LNCaP clone FGC (cell line): Measurements from ENCODE around the gene GIMAP6.

Experiments
- DNase-seq: peaks from one replicate; pipeline ENCODE4 v3.0.0-alpha.2; 2011; ENCODE audit warnings: low read depth
- H3K4me3 ChIP-seq: 2 replicates; pipeline ENCODE4 v1.5.1; 2011; ENCODE audit warnings: mild to moderate bottlenecking, low read depth, low read length, control low read depth
- CTCF ChIP-seq: IDR thresholded peaks from 2 replicates; pipeline ENCODE4 v1.5.1; 2012; ENCODE audit warnings: mild to moderate bottlenecking; ENCODE audit not compliant: control insufficient read depth, insufficient read depth; ENCODE audit errors: extremely low read depth

Gene GIMAP6

GRCh38 chr7:150641854-150642253, 9.7 kb upstream of the GIMAP6 start:
- no peak for DNase-seq
- H3K4me3 ChIP-seq: no peak overlapping the region
- TF ChIP-seq CTCF: no peak

- H3K4me3 ChIP-seq: no peak overlapping the region
- no peak for TF ChIP-seq CTCF
- no peak for DNase-seq
These were observed 1.7 kb upstream of the GIMAP6 start for GRCh38 chr7:150633926-150634325.

- H3K4me3 ChIP-seq: no peak overlapping the region
- DNase-seq: peak; percentile 51
These were observed 930 bp downstream of the GIMAP6 start for GRCh38 chr7:150631084-150631826.

GRCh38 chr7:150629347-150629746, 2.8 kb downstream of the GIMAP6 start:
- H3K4me3 ChIP-seq: no peak overlapping the region
- no peak for DNase-seq
- TF ChIP-seq CTCF: no peak

More at GRCh38 chr7:150631084-150631826, 930 bp downstream of the GIMAP6 start:
- no peak for TF ChIP-seq CTCF

- H3K4me3 ChIP-seq: no peak overlapping the region
- no peak for TF ChIP-seq CTCF
- no peak for DNase-seq
These were observed 4.2 kb downstream of the GIMAP6 start for GRCh38 chr7:150627959-150628358.

- no peak for DNase-seq
- no peak for TF ChIP-seq CTCF
These were observed 5.5 kb downstream of the GIMAP6 start for GRCh38 chr7:150626696-150627095.

GRCh38 chr7:150621376-150621775, 10.8 kb downstream of the GIMAP6 start:
- no peak for DNase-seq
- TF ChIP-seq CTCF: no peak
- no peak overlapping the region for H3K4me3 ChIP-seq

More at GRCh38 chr7:150626696-150627095, 5.5 kb downstream of the GIMAP6 start:
- H3K4me3 ChIP-seq: no peak overlapping the region
